ENCODE measurements around the gene DCDC2.
A peak's percentile ranks its signal among the peaks of the same experiment; 100 is the strongest.

Gene DCDC2

GRCh38 chr6:24332317-24332716 lies 25.5 kb downstream of the DCDC2 start:
- no peak for TF ChIP-seq CTCF (conservative IDR thresholded peaks at IDR 0.05; ENCODE audit: low read depth, low read length)
- DNase-seq (ENCODE audit: low read depth) = peak; percentile 29
- H3K4me3 ChIP-seq (ENCODE audit: low read length) = no peak overlapping the region

GRCh38 chr6:24330137-24330732 lies 27.6 kb downstream of the DCDC2 start:
- DNase-seq (ENCODE audit: low read depth) = no peak
- no peak for TF ChIP-seq CTCF (conservative IDR thresholded peaks at IDR 0.05; ENCODE audit: low read depth, low read length)
- H3K4me3 ChIP-seq (ENCODE audit: low read length) = no peak overlapping the region

- no peak overlapping the region for H3K4me3 ChIP-seq (ENCODE audit: low read length)
- DNase-seq (ENCODE audit: low read depth) = no peak
- TF ChIP-seq CTCF (conservative IDR thresholded peaks at IDR 0.05; ENCODE audit: low read depth, low read length) = no peak
Measured at GRCh38 chr6:24329451-24329850, 28.4 kb downstream of the DCDC2 start.

- no peak for TF ChIP-seq CTCF (conservative IDR thresholded peaks at IDR 0.05; ENCODE audit: low read depth, low read length)
Measured at GRCh38 chr6:24329022-24329421, 28.8 kb downstream of the DCDC2 start.

GRCh38 chr6:24327756-24328155 lies 30.1 kb downstream of the DCDC2 start:
- no peak overlapping the region for H3K4me3 ChIP-seq (ENCODE audit: low read length)
- no peak for DNase-seq (ENCODE audit: low read depth)
- no peak for TF ChIP-seq CTCF (conservative IDR thresholded peaks at IDR 0.05; ENCODE audit: low read depth, low read length)

More at GRCh38 chr6:24329022-24329421, 28.8 kb downstream of the DCDC2 start:
- no peak for DNase-seq (ENCODE audit: low read depth)
- no peak overlapping the region for H3K4me3 ChIP-seq (ENCODE audit: low read length)

GRCh38 chr6:24325978-24326377 lies 31.9 kb downstream of the DCDC2 start:
- no peak for DNase-seq (ENCODE audit: low read depth)
- TF ChIP-seq CTCF (conservative IDR thresholded peaks at IDR 0.05; ENCODE audit: low read depth, low read length) = no peak
- H3K4me3 ChIP-seq (ENCODE audit: low read length) = no peak overlapping the region

GRCh38 chr6:24324617-24325016 lies 33.2 kb downstream of the DCDC2 start:
- no peak overlapping the region for H3K4me3 ChIP-seq (ENCODE audit: low read length)
- DNase-seq (ENCODE audit: low read depth) = no peak
- no peak for TF ChIP-seq CTCF (conservative IDR thresholded peaks at IDR 0.05; ENCODE audit: low read depth, low read length)
